ENCODE results near the gene SEC31A. TPM values are rescaled to one million over a fixed set of nuclear protein-coding genes. Genes with fewer than 3 reads are reported as not detected.
"Not testable (repeated sequence)": the region's sequence is repeated elsewhere in the genome, so short reads cannot be mapped to it uniquely, and the experiment has no call there.

Gene SEC31A
- total RNA-seq, 1 donor: 523 TPM

GRCh38 chr4:82839624-82840023, 51.3 kb downstream of the SEC31A start:
- H3K4me3 ChIP-seq (ENCODE audit: low read depth, low read length): no peak overlapping the region
- TF ChIP-seq, protein P1, sequence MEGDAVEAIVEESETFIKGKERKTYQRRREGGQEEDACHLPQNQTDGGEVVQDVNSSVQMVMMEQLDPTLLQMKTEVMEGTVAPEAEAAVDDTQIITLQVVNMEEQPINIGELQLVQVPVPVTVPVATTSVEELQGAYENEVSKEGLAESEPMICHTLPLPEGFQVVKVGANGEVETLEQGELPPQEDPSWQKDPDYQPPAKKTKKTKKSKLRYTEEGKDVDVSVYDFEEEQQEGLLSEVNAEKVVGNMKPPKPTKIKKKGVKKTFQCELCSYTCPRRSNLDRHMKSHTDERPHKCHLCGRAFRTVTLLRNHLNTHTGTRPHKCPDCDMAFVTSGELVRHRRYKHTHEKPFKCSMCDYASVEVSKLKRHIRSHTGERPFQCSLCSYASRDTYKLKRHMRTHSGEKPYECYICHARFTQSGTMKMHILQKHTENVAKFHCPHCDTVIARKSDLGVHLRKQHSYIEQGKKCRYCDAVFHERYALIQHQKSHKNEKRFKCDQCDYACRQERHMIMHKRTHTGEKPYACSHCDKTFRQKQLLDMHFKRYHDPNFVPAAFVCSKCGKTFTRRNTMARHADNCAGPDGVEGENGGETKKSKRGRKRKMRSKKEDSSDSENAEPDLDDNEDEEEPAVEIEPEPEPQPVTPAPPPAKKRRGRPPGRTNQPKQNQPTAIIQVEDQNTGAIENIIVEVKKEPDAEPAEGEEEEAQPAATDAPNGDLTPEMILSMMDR (IDR thresholded peaks at IDR 0.05; ENCODE audit: insufficient read depth, low read depth, low read length): no peak
- DNase-seq (ENCODE audit: low read depth): peak; percentile 44

DNA sequence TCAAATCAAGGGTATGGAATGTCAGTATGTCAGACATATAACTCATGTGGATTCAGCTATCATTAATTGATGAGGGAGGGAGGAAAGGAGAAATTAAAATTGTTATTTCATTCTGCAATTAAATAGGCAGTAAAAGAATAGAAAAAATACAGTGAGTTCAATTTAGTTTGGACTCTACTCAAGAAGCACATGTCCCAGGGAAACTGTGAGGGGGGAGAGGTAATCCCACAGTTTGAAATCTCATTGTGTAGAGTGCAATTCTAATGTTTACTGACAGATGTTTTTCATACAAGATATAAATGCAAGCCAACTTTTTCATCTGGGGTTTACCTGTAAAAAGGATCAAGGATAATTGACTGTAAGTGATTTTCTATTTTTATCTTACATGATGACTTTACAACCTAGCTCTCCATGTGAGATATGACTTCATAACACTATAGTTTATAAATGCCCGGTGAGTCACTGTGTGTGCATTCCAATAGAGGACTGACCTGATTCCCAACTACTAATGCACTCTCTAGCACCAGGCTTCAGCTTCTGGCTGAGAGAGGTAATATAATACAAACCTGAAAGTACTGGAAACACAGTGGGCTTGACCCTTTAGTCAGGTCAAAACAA, 57.1 kb downstream of the SEC31A start:
- no peak overlapping the region for H3K4me3 ChIP-seq (ENCODE audit: low read depth, low read length)
- TF ChIP-seq, protein P1 (IDR thresholded peaks at IDR 0.05; ENCODE audit: insufficient read depth, low read depth, low read length): no peak
- DNase-seq (ENCODE audit: low read depth): peak; percentile 87

GRCh38 chr4:82833060-82833459, 57.9 kb downstream of the SEC31A start:
- H3K4me3 ChIP-seq (ENCODE audit: low read depth, low read length); DNase-seq (ENCODE audit: low read depth): not testable (repeated sequence)

DNA sequence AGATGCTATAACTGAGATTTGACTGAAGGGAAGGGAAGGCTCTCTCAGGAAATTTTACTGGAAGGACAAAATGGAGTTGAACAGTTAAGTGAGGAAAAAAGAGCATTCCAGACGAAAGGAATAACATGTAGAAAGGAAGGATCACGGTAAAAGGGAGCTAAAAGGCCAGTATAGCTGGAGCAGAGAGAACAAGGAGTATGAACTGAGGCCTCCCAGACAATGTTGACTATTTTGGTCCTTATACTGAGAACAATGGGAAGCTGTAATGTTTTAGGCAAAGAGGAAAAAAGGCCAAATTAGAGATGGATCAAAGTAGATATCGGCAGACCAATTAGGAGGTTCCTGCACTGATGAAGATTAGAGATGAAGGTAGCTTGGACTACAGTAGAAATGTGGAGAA, 65.5 kb downstream of the SEC31A start:
- no peak overlapping the region for H3K4me3 ChIP-seq (ENCODE audit: low read depth, low read length)
- TF ChIP-seq, protein P1 (IDR thresholded peaks at IDR 0.05; ENCODE audit: insufficient read depth, low read depth, low read length): no peak
- no peak for DNase-seq (ENCODE audit: low read depth)

DNA sequence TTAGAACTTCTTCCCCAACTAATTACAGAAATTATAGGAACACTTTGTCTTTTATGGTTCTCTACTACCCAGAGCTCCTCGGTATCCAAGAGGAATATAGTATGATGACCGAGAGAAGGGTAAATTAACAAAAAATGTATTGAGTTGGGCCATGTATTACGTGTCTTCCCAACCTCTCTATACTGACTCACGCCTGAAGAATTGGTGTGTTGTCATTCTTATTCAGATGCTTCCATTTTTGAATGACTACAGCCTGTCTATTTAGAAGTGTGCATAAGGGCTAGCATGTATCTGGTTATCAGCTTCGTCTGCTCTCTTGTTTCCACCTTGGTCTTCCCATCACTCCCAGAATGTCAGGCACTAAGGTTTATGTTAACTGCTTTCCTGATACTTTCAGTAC, 67.9 kb downstream of the SEC31A start:
- H3K4me3 ChIP-seq (ENCODE audit: low read depth, low read length): no peak overlapping the region
- peak; percentile 13 for DNase-seq (ENCODE audit: low read depth)

GRCh38 chr4:82820689-82821088, 70.3 kb downstream of the SEC31A start:
- no peak overlapping the region for H3K4me3 ChIP-seq (ENCODE audit: low read depth, low read length)
- no peak for DNase-seq (ENCODE audit: low read depth)
- TF ChIP-seq, protein P1 (IDR thresholded peaks at IDR 0.05; ENCODE audit: insufficient read depth, low read depth, low read length): no peak

More for the DNA sequence above, 67.9 kb downstream of the SEC31A start:
- TF ChIP-seq, protein P1 (IDR thresholded peaks at IDR 0.05; ENCODE audit: insufficient read depth, low read depth, low read length): no peak

GRCh38 chr4:82818664-82819662, 72.0 kb downstream of the SEC31A start:
- DNase-seq (ENCODE audit: low read depth): no peak
- TF ChIP-seq, protein P1 (IDR thresholded peaks at IDR 0.05; ENCODE audit: insufficient read depth, low read depth, low read length): no peak
- no peak overlapping the region for H3K4me3 ChIP-seq (ENCODE audit: low read depth, low read length)

- DNase-seq (ENCODE audit: low read depth); H3K4me3 ChIP-seq (ENCODE audit: low read depth, low read length): not testable (repeated sequence)
Observed at GRCh38 chr4:82816874-82817273, 74.1 kb downstream of the SEC31A start.

Measured in fibroblast of villous mesenchyme (primary cell).